GM12878 (cell line): Measurements from ENCODE around the gene PDLIM4.

Experiments used
- CHD4 ChIP-seq: fragments of 200-600 bp; sonication (generic); IDR thresholded peaks from 2 replicates; pipeline ENCODE4 v1.6.1; 2016; ENCODE audit warnings: mild to moderate bottlenecking
- POLR2AphosphoS5 ChIP-seq: IDR thresholded peaks from 2 replicates; pipeline ENCODE4 v1.6.1; 2011; ENCODE audit warnings: mild to moderate bottlenecking, low read length, inconsistent platforms
- TF ChIP-seq, protein P1 (sequence below), 3 experiments: IDR thresholded peaks in 2 of 3; conservative IDR thresholded peaks in 1 of 3; 2 replicates each; pipeline ENCODE4 v1.5.1; 2011; ENCODE audit warnings: low read depth in 3 of 3, low read length in 3 of 3, mild to moderate bottlenecking in 3 of 3, control low read depth in 2 of 3, moderate library complexity in 2 of 3, inconsistent platforms in 1 of 3, mixed read lengths in 1 of 3; ENCODE audit not compliant: control insufficient read depth in 2 of 3, insufficient read depth in 1 of 3; ENCODE audit errors: extremely low read depth in 1 of 3

DNA sequence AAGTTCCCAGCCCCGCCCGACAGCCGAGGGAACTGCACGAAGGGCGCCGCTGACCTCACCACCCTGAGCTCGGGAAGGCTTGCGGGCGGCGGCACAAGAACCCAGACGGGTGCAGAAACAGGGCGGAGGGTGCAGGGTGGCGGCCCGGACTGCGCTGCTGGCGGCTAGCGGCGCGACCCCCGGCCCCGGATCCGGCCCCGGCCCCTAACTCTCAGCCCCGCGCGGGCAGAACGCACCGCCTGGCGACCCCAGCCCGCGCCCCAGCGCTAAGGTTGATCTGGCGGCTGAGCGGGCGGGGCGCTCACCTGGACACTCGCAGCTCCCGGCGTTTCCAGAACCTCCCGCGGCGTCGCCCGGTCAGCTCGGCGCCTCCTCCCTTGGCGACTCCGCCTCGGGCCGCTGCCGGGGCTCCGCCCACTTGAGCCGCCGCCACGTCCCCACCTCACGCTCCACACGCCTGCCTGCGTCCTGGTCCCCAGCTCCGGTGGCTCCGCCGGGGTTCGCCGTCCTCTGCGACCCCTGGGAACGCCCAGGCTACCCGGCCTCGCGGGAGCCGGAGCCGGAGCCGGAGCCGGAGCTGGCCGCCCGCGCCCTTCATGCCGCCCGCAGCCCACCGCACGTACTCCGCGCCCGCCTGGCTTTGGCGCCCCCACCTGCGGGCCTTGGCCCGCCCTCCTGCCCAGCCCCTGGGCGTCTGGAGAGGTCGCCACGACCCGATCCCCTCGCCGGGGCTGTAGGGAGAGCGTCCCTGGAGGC, 29.8 kb upstream of the PDLIM4 start, which contains the start of gene P4HA2:
- TF ChIP-seq POLR2AphosphoS5 (no peak; the same call in 1 of the 2 replicates), CHD4 (no peak)
- TF ChIP-seq, protein P1, sequence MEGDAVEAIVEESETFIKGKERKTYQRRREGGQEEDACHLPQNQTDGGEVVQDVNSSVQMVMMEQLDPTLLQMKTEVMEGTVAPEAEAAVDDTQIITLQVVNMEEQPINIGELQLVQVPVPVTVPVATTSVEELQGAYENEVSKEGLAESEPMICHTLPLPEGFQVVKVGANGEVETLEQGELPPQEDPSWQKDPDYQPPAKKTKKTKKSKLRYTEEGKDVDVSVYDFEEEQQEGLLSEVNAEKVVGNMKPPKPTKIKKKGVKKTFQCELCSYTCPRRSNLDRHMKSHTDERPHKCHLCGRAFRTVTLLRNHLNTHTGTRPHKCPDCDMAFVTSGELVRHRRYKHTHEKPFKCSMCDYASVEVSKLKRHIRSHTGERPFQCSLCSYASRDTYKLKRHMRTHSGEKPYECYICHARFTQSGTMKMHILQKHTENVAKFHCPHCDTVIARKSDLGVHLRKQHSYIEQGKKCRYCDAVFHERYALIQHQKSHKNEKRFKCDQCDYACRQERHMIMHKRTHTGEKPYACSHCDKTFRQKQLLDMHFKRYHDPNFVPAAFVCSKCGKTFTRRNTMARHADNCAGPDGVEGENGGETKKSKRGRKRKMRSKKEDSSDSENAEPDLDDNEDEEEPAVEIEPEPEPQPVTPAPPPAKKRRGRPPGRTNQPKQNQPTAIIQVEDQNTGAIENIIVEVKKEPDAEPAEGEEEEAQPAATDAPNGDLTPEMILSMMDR (IDR thresholded peaks at IDR 0.05 in 2 of 3, conservative IDR thresholded peaks at IDR 0.05 in 1 of 3; ENCODE audit: control insufficient read depth in 2 of 3, extremely low read depth in 1 of 3, insufficient read depth in 1 of 3, low read depth in 3 of 3, low read length in 3 of 3), result peak in 1 of 3 experiments; percentile 18; a peak in 1 of 6 replicates
